Hematopoietic multipotent progenitor cell treated with erythropoietin and hydrocortisone succinate and interleukin-3 and kit ligand, for 8 days (in vitro differentiated cells): ENCODE data around the gene ALDH3A2.
"Not testable (repeated sequence)": the region's sequence is repeated elsewhere in the genome, so short reads cannot be mapped to it uniquely, and the experiment has no call there.

ENCODE experiments used
- DNase-seq: peaks from one replicate; pipeline ENCODE4 v3.0.0-alpha.2; 2015

Gene ALDH3A2

DNA sequence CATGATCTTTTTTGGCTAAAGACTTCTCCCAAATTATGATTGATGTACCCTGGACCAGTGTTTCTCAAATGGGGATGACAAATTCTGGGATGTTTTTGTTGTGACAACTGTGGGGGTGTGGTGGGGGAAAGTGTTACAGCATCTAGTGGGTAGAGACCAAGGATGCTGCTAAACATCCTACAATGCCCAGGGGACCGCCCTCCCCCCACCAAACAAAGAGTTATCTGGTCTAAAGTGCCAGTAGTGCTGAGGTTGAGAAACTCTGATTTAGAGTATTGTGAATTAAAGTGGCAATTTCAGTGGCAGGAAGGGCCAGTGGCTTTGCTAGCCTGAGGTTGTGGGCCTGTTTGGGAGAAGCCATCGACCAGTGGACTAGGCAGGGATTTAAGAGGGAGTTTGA is 34.6 kb downstream of the ALDH3A2 start:
- no peak for DNase-seq

DNA sequence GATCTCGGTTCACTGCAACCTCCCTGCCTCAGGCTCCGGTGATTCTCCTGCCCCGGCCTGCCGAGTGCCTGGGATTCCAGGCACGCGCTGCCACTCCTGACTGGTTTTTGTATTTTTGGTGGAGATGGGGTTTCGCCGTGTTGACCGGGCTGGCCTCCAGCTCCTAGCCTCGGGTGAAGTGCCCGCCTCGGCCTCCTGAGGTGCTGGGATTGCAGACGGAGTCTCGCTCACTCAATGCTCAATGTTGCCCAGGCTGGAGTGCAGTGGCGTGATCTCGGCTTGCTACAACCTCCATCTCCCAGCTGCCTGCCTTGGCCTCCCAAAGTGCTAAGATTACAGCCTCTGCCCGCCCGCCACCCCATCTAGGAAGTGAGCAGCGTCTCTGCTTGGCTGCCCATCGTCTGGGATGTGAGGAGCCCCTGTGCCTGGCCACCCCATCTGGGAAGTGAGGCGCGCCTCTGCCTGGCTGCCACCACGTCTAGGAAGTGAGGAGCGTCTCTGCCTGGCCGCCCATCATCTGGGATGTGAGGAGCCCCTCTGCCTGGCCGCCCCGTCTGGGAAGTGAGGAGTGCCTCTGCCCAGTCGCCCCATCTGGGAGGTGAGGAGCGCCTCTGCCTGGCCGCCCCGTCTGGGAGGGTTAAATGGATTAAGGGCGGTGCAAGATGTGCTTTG is 36.5 kb downstream of the ALDH3A2 start:
- DNase-seq = not testable (repeated sequence)

DNA sequence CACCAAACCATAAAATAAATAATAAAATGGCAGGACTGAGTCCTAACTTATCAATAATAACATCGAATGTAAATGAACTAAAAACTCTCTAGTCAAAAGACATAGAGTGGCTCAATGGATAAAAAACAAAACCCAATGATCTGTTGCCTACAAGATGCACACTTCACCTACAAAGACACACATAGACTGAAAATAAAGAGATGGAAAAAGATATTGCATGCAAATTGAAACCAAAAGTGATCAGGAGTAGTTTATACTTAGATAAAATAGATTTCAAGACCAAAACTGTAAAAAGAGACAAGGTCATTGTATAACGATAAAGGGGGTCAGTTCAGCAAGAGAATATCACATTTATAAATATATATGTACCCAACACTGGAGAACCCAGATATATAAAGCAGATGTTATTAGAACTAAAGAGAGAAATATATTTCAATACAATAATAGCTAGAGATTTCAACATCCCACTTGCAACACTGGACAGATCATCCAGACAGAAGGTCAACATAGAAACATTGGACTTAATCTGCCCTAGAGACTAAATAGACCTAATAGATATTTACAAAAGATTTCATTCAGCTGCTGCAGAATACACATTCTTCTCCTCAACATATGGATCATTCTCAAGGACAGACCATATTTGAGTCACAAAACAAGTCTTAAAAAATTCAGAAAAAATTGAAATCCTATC is 38.0 kb downstream of the ALDH3A2 start:
- no peak for DNase-seq

DNA sequence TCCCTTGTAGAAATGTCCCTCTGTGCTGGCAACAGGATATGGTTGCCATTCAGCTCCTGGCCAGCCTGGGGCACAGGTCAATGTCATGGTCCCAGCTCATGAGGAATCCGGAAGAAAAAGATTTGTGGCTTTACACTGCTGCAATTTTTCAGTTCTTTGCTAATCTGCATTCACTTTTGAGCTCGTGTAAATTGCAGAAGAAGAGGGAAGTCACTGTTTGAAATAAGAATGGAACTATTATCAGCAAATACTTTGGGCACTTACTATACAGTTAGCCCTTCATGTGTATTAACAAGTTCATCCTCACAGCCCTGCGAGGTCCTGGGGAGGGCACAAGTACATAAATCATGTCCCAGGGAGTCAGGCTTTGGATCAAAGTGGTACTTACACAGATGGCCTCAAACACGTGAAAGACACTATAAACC is 53.7 kb downstream of the ALDH3A2 start:
- no peak for DNase-seq

GRCh38 chr17:19703106-19703827 is 54.7 kb downstream of the ALDH3A2 start:
- DNase-seq = no peak

- DNase-seq = peak; percentile 47
Measured at GRCh38 chr17:19703828-19704613, 55.5 kb downstream of the ALDH3A2 start.

DNA sequence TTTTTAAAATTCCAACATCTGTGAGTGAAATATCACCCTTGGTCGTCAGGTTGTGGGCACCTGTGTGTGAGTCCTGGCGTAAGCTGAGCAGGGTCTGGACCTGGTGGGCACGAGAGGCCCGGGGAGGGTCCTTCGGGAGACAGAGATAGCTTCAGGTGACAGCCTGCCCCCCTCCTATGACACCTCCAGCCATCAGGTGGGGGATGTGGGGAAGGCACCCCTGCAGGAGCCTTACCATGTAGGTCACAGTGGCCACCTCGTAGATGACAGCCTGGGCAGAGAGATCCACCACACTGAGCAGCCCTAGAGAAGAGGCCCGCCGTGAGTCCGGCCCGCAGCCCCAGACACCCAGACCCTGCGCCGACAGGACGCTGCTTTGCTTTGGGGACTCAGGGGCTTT is 56.6 kb downstream of the ALDH3A2 start:
- DNase-seq = no peak

- no peak for DNase-seq
Measured at GRCh38 chr17:19705771-19706770, 57.5 kb downstream of the ALDH3A2 start.

- no peak for DNase-seq
Measured at GRCh38 chr17:19706791-19707727, 58.5 kb downstream of the ALDH3A2 start.

DNA sequence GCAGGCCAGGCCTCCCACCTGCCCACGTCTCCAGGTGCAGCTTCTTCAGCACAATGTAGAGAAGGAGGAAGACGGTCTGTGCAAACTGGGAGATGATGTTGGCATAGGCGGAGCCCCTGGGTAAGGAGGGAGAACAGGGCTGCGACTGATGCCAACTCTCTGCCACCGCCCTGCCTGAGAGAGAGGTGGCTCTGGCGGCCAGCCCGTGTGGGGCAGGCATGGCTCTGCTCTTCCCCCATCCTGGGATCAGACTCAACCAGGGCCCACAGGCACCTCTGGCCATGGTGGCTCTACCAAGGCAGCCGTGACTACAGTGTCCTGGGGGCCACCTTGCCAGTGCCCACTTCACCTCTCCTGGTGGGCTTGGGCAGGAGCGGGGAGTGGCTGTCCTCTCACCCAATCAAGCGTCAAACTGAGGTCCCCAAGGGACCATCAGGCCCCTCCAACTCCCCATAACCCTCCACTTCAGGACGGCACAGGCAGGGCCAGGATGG is 59.2 kb downstream of the ALDH3A2 start:
- DNase-seq = no peak

- DNase-seq = no peak
Measured at GRCh38 chr17:19708431-19709175, 60.1 kb downstream of the ALDH3A2 start.

DNA sequence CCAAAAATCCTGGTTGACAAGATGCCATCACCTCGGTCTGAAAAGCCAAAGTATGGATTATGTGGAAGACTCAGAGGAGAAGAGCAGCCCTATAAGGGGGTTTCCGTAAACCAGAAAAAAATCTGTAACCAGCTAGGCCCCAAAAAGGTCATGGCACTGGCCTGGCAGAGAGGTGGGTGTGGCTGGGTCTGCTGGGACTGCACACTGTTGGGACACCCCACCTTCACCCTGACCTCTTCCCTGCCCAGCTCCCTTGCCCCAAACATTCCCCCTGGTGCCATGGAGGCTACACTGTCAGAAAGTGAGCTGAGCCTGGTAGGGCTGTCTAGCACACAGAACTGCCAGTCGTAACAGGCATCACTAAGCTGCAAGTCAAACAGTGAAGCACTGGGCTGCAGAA is 61.3 kb downstream of the ALDH3A2 start:
- DNase-seq = no peak

GRCh38 chr17:19712436-19713004 is 64.0 kb downstream of the ALDH3A2 start:
- DNase-seq = no peak

- DNase-seq = no peak
Measured at GRCh38 chr17:19713462-19713861, 64.9 kb downstream of the ALDH3A2 start.

DNA sequence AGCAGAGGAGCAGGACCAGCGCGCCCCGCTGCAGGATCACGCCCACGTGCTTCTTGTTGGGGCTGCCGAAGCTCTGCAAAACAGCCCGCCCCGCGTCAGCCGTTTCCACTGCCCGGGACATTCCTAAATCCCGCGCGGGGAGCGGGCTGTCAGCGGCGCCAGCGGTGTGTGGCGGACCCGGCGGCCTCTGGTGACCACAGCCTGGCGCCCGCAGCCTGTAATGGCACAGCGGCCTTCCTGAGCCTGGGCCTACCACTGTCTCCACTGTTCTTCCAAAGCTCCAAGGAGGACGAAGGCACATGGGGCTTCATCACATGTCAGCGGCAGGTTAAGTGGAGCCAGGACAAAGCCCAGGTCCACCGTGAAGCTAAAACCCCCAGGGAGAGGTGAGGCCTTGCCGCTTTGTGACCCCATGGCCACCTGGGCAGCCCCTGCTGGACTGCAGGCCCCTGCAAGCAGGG is 65.4 kb downstream of the ALDH3A2 start:
- DNase-seq = no peak

GRCh38 chr17:19714542-19715411 is 66.2 kb downstream of the ALDH3A2 start:
- DNase-seq = no peak

DNA sequence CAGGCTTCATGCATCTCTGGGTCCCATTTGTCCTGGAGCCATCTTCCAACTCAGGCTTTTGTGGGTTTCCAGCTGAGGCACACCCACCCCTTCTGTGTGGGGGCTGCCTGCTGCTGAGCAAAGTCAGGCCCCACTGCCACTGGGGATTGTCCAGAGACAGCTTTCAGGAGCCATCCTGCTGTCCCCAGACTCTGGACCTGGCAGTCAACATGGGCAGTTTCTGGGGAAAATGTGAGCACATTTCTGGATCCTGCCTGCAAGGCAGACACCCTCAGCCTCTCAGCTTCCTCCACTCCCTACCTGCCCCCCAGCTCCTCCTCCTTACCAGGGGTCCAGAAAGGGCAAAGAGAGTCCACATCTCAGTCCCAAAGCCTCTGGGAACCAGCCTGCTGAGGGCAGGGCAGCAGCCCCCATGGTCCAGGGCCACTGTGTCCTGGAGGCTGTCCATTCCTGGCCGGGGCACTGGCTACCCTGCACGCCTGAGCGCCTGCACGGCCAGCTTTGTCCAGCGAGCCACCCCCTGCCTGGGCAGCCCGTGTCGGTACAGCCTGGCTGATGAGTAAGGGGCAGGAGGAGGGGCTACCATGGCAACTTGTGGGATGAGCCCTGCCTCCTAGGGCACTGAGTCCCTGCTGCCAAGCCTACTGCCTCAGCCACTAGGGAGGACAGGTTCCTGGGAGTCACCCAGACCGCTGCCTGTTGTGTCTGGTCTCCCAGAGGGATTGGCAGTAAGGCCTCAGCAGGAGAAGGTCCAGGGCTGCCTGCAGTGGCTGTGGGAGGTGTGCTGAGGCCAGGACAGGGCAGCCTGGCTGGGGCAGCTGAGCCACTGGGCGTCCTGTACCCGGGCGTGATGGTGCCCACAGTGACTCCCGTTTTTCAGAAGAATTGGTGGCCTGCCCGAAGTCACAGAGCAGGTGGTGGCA is 67.8 kb downstream of the ALDH3A2 start, which contains the start of gene SLC47A2:
Gene SLC47A2, minus strand, starts transcription at position 477 of the 923 bp plus-strand sequence. Its CDS starts 29 bp downstream, at position 448.
- DNase-seq = no peak
